Neural cell (in vitro differentiated cells): Measurements from ENCODE around the gene APPBP2. TPM values are rescaled to one million over a fixed set of nuclear protein-coding genes. Genes with fewer than 3 reads are reported as not detected.
"Not testable (repeated sequence)": the region's sequence is repeated elsewhere in the genome, so short reads cannot be mapped to it uniquely, and the experiment has no call there.

Experiments used
- H2AFZ ChIP-seq: fragments of 200-600, 300-800 bp; sonication (generic), shearing (Covaris generic); 2 replicates; pipeline ENCODE4 v1.6.0; 2014; ENCODE audit warnings: low read depth, mild to moderate bottlenecking, antibody characterized with exemption, low read length, moderate library complexity
- H3F3A ChIP-seq: fragments of 200-600 bp; shearing (Covaris generic); 2 replicates; pipeline ENCODE4 v1.6.1; 2016; ENCODE audit warnings: mild to moderate bottlenecking, moderate library complexity, mixed read lengths, antibody characterized with exemption, low read length; ENCODE audit not compliant: insufficient read depth, poor library complexity, severe bottlenecking
- H3K27ac ChIP-seq: fragments of 200-600, 300-800 bp; sonication (generic), shearing (Covaris generic); 2 replicates; pipeline ENCODE4 v1.5.1; 2014; ENCODE audit warnings: mild to moderate bottlenecking, low read length, moderate library complexity
- H3K27me3 ChIP-seq: fragments of 300-800, 200-600 bp; sonication (generic), shearing (Covaris generic); 2 replicates; pipeline ENCODE4 v1.6.0; 2014; ENCODE audit warnings: mild to moderate bottlenecking, low read depth, low read length, moderate library complexity; ENCODE audit not compliant: insufficient read depth
- H3K36me3 ChIP-seq: fragments of 300-800, 200-600 bp; sonication (generic), shearing (Covaris generic); 2 replicates; pipeline ENCODE4 v1.5.1; 2014; ENCODE audit warnings: mild to moderate bottlenecking, antibody characterized with exemption, low read length, moderate library complexity; ENCODE audit not compliant: insufficient read depth
- H3K4me2 ChIP-seq: fragments of 300-800, 200-600 bp; sonication (generic), shearing (Covaris generic); 2 replicates; pipeline ENCODE4 v1.6.0; 2014; ENCODE audit warnings: mild to moderate bottlenecking, low read length
- H3K4me3 ChIP-seq: fragments of 300-800, 200-600 bp; sonication (generic), shearing (Covaris generic); 2 replicates; pipeline ENCODE4 v1.5.1; 2014; ENCODE audit warnings: mild to moderate bottlenecking, low read length, moderate library complexity
- H3K79me2 ChIP-seq: fragments of 200-600 bp; shearing (Covaris generic); replicated peaks from 2 replicates; pipeline ENCODE4 v1.6.0; 2014; ENCODE audit warnings: mild to moderate bottlenecking, low read length, moderate library complexity; ENCODE audit not compliant: insufficient read depth
- H3K9ac ChIP-seq: fragments of 300-800, 200-600 bp; sonication (generic), shearing (Covaris generic); 2 replicates; pipeline ENCODE4 v1.6.1; 2016; ENCODE audit warnings: mild to moderate bottlenecking, low read length, mixed read lengths
- H3K9me2 ChIP-seq: fragments of 200-600 bp; shearing (Covaris generic); 2 replicates; pipeline ENCODE4 v1.6.1; 2016; ENCODE audit warnings: mild to moderate bottlenecking, low read length, mixed read lengths; ENCODE audit not compliant: insufficient read depth
- H3K9me3 ChIP-seq: fragments of 200-600, 300-800 bp; sonication (generic), shearing (Covaris generic); 2 replicates; pipeline ENCODE4 v1.6.1; 2016; ENCODE audit warnings: mild to moderate bottlenecking, mixed run types, low read length, moderate library complexity, mixed read lengths
- H4K20me1 ChIP-seq: fragments of 200-600 bp; shearing (Covaris generic); 2 replicates; pipeline ENCODE4 v1.6.1; 2016; ENCODE audit warnings: mild to moderate bottlenecking, mixed run types; ENCODE audit not compliant: insufficient read depth
- EP300 ChIP-seq: fragments of 450-650 bp; conservative IDR thresholded peaks from 2 replicates; pipeline ENCODE4 v1.6.1; 2014; ENCODE audit warnings: antibody characterized with exemption, mild to moderate bottlenecking, moderate library complexity; ENCODE audit not compliant: poor library complexity, severe bottlenecking
- EZH2 ChIP-seq: fragments of 200-600, 300-800 bp; shearing (Covaris generic), sonication (generic); IDR thresholded peaks from 2 replicates; pipeline ENCODE4 v1.6.1; 2014; ENCODE audit warnings: antibody characterized with exemption, low read length, borderline replicate concordance, mild to moderate bottlenecking; ENCODE audit not compliant: insufficient read depth, poor library complexity, severe bottlenecking
- MXI1 ChIP-seq: fragments of 450-650 bp; conservative IDR thresholded peaks from 2 replicates; pipeline ENCODE4 v1.6.1; 2014; ENCODE audit warnings: antibody characterized with exemption, mild to moderate bottlenecking; ENCODE audit not compliant: poor library complexity, severe bottlenecking
- POLR2AphosphoS5 ChIP-seq: IDR thresholded peaks from 2 replicates; pipeline ENCODE4 v1.6.1; 2012
- RAD21 ChIP-seq: fragments of 450-650 bp; conservative IDR thresholded peaks from 2 replicates; pipeline ENCODE4 v1.6.1; 2014; ENCODE audit warnings: antibody characterized with exemption, mild to moderate bottlenecking, moderate library complexity
- SMC3 ChIP-seq: fragments of 450-650 bp; conservative IDR thresholded peaks from 2 replicates; pipeline ENCODE4 v1.6.1; 2014; ENCODE audit warnings: antibody characterized with exemption, mild to moderate bottlenecking, moderate library complexity; ENCODE audit not compliant: poor library complexity
- TAF1 ChIP-seq: IDR thresholded peaks from 2 replicates; pipeline ENCODE4 v1.6.1; 2012; ENCODE audit warnings: low read depth
- polyA plus RNA-seq: library from polyadenylated mRNA; depleted of rRNA; stranded (reverse); fragments of >200 nt; gene quantifications from 2 replicates; pipeline ENCODE4 v1.2.3, GENCODE V29; 2014
- TF ChIP-seq, protein P1 (sequence below): fragments of 450-650 bp; IDR thresholded peaks from 2 replicates; pipeline ENCODE4 v1.5.1; 2014; ENCODE audit warnings: antibody characterized with exemption, mild to moderate bottlenecking, moderate library complexity; ENCODE audit not compliant: poor library complexity, severe bottlenecking
- TF ChIP-seq, protein P2 (sequence below): IDR thresholded peaks from 2 replicates; pipeline ENCODE4 v1.6.1; 2012; ENCODE audit warnings: borderline replicate concordance

APPBP2 gene
- polyA plus RNA-seq, 1 donor from 2014 or later: 40.4 TPM

DNA sequence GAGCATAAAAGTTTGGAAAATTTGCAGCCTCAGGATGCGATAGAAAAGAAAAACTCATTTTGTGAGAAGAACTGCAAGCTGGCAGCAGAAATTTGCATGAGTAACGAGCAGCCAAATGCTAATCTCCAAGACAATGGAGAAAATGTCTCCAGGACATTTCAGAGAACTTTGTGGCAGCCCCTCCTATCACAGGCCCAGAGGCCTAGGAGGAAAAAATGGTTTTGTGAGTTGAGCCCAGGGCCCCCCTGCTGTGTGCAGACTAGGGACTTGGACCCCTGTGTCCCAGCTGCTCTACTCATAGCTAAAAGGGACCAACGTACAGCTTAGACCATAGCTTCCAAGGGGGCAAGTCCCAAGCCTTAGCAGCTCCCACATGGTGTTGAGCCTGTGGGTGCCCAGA, 34.3 kb downstream of the APPBP2 start:
- H3K9me3 ChIP-seq: no peaks in the 10 kb centered on the region
- no peak overlapping the region for H2AFZ ChIP-seq
- no peaks in the 10 kb centered on the region for H3K9me2 ChIP-seq
- H3K27ac ChIP-seq: no peak overlapping the region
- H3K79me2 ChIP-seq: no peaks in the 10 kb centered on the region
- H3K27me3 ChIP-seq: no peaks in the 10 kb centered on the region
- no peak overlapping the region for H3K9ac ChIP-seq
- peaks cover 26% of the 10 kb centered on the region for H3K36me3 ChIP-seq
- no peaks in the 10 kb centered on the region for H3F3A ChIP-seq
- H3K4me3 ChIP-seq: no peak overlapping the region
- no peaks in the 10 kb centered on the region for H4K20me1 ChIP-seq
- TF ChIP-seq SMC3 (no peak), MXI1 (no peak), POLR2AphosphoS5 (no peak), EP300 (no peak), TAF1 (no peak), EZH2 (no peak), RAD21 (no peak)
- TF ChIP-seq, protein P1, sequence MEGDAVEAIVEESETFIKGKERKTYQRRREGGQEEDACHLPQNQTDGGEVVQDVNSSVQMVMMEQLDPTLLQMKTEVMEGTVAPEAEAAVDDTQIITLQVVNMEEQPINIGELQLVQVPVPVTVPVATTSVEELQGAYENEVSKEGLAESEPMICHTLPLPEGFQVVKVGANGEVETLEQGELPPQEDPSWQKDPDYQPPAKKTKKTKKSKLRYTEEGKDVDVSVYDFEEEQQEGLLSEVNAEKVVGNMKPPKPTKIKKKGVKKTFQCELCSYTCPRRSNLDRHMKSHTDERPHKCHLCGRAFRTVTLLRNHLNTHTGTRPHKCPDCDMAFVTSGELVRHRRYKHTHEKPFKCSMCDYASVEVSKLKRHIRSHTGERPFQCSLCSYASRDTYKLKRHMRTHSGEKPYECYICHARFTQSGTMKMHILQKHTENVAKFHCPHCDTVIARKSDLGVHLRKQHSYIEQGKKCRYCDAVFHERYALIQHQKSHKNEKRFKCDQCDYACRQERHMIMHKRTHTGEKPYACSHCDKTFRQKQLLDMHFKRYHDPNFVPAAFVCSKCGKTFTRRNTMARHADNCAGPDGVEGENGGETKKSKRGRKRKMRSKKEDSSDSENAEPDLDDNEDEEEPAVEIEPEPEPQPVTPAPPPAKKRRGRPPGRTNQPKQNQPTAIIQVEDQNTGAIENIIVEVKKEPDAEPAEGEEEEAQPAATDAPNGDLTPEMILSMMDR: no peak
- TF ChIP-seq, protein P2, sequence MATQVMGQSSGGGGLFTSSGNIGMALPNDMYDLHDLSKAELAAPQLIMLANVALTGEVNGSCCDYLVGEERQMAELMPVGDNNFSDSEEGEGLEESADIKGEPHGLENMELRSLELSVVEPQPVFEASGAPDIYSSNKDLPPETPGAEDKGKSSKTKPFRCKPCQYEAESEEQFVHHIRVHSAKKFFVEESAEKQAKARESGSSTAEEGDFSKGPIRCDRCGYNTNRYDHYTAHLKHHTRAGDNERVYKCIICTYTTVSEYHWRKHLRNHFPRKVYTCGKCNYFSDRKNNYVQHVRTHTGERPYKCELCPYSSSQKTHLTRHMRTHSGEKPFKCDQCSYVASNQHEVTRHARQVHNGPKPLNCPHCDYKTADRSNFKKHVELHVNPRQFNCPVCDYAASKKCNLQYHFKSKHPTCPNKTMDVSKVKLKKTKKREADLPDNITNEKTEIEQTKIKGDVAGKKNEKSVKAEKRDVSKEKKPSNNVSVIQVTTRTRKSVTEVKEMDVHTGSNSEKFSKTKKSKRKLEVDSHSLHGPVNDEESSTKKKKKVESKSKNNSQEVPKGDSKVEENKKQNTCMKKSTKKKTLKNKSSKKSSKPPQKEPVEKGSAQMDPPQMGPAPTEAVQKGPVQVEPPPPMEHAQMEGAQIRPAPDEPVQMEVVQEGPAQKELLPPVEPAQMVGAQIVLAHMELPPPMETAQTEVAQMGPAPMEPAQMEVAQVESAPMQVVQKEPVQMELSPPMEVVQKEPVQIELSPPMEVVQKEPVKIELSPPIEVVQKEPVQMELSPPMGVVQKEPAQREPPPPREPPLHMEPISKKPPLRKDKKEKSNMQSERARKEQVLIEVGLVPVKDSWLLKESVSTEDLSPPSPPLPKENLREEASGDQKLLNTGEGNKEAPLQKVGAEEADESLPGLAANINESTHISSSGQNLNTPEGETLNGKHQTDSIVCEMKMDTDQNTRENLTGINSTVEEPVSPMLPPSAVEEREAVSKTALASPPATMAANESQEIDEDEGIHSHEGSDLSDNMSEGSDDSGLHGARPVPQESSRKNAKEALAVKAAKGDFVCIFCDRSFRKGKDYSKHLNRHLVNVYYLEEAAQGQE: no peak
- no peak overlapping the region for H3K4me2 ChIP-seq

DNA sequence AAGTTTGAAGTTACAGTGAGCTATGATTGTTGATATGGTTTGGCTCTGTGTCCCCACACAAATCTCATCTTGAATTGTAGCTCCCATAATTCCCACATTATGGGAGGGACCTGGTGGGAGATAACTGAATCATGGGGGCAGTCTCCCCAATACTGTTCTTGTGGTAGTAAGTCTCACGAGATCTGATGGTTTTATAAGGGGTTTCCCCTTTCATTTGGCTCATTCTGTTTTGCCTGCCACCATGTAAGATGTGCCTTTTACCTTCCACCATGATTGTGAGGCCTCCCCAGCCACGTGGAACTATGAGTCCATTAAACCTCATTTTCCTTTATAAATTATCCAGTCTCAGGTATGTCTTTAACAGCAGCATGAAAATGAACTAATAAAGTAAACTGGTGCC, 35.4 kb downstream of the APPBP2 start:
- not testable (repeated sequence) for H3K9ac ChIP-seq, H3K9me2 ChIP-seq, H2AFZ ChIP-seq, H3K4me2 ChIP-seq, H3K79me2 ChIP-seq, H3F3A ChIP-seq, H3K27ac ChIP-seq, H4K20me1 ChIP-seq, H3K27me3 ChIP-seq, H3K9me3 ChIP-seq, H3K4me3 ChIP-seq
- H3K36me3 ChIP-seq: peaks cover 21% of the 10 kb centered on the region

DNA sequence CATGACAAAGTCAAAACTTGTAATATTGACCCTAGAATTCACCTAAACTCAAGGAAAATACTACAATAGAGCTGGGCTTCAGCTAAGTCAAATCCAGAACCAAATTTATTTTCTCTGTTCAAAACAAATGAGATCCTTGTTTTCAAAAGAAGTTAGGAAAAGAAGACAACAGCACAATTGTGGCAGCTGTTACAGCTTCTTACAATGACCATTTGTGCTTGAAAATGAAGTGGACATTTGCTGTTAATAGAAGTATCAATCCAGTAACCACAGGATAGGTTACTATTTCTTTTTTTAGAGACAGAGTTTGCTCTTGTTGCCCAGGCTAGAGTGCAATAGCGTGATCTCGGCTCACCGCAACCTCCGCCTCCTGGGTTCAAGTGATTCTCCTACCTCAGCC, 44.4 kb downstream of the APPBP2 start:
- H3K9me2 ChIP-seq: no peaks in the 10 kb centered on the region
- H2AFZ ChIP-seq: no peak overlapping the region
- no peaks in the 10 kb centered on the region for H4K20me1 ChIP-seq
- no peaks in the 10 kb centered on the region for H3K27me3 ChIP-seq
- H3K4me2 ChIP-seq: no peak overlapping the region
- no peak overlapping the region for H3K9ac ChIP-seq
- H3K36me3 ChIP-seq: no peaks in the 10 kb centered on the region
- H3K27ac ChIP-seq: no peak overlapping the region
- TF ChIP-seq MXI1 (no peak), EZH2 (no peak), TAF1 (no peak), EP300 (no peak), RAD21 (no peak), SMC3 (no peak), POLR2AphosphoS5 (no peak)
- TF ChIP-seq, protein P1: no peak
- TF ChIP-seq, protein P2: no peak
- H3F3A ChIP-seq: no peaks in the 10 kb centered on the region
- H3K4me3 ChIP-seq: no peak overlapping the region
- no peaks in the 10 kb centered on the region for H3K79me2 ChIP-seq
- H3K9me3 ChIP-seq: no peaks in the 10 kb centered on the region
